ENCODE data around the gene RAI14. TPM values are rescaled to one million over a fixed set of nuclear protein-coding genes. Genes with fewer than 3 reads are reported as not detected.

Gene RAI14
- 1 to 10 TPM in 2 of 6 donors, under 1 TPM in 2, not detected in 2; 0.08 to 2.4 (median 1.2) TPM for polyA plus RNA-seq (ENCODE audit: low read depth in 6 of 6)

GRCh38 chr5:34656001-34656699 lies at the start of gene RAI14:
Gene RAI14, plus strand, starts transcription at chr5:34656328. Its CDS starts 30,592 bp downstream, at chr5:34686920.
- DNase-seq = no peak
- Mint-ChIP-seq H3K36me3 (no peaks in the 10 kb centered on the region), H3K4me3 (peak within 1 kb of the TSS; percentile 88 to 99 (median 92)), H3K27ac (peak within 1 kb of the TSS in 5 of 6 donors; percentile 33 to 93 (median 85)), H3K4me1 (peaks cover 19 to 27% (median 20%) of the 10 kb centered on the region in 3 donors), H3K9me3 (no peaks in the 10 kb centered on the region), H3K27me3 (peaks cover 30 to 54% (median 50%) of the 10 kb centered on the region in 3 donors)
- peak; percentile 24 to 36 for ATAC-seq (ENCODE audit: low read depth in 2 of 2)

DNA sequence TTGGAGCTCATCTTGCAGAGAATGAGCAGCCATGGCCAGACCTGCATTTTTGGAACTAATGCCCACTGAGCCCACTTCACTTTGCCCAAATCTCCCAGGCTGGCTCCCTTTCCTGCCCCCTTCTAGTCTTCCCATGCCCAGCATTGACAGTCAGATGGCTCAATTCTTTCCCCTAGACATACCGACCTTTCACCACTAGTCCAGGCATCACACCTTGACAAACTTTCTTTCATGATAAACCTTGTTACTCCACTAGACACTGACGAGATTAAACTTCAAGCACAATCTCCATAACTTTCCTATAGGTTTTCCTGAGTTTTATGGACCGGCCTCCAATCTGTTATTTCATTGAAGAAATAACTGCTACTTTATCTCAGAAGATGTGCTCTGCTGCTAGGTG lies 47.8 kb upstream of the RAI14 start:
- DNase-seq (no peak), ATAC-seq (ENCODE audit: low read depth in 2 of 2) (no peak)
- H3K27me3 Mint-ChIP-seq = peaks cover 0 to 3% (median 0%) of the 10 kb centered on the region in 3 donors
- H3K4me3 Mint-ChIP-seq = no peak overlapping the region
- no peak overlapping the region for H3K27ac Mint-ChIP-seq
- no peaks in the 10 kb centered on the region for H3K9me3 Mint-ChIP-seq
- H3K4me1 Mint-ChIP-seq = no peaks in the 10 kb centered on the region
- H3K36me3 Mint-ChIP-seq = no peaks in the 10 kb centered on the region

DNA sequence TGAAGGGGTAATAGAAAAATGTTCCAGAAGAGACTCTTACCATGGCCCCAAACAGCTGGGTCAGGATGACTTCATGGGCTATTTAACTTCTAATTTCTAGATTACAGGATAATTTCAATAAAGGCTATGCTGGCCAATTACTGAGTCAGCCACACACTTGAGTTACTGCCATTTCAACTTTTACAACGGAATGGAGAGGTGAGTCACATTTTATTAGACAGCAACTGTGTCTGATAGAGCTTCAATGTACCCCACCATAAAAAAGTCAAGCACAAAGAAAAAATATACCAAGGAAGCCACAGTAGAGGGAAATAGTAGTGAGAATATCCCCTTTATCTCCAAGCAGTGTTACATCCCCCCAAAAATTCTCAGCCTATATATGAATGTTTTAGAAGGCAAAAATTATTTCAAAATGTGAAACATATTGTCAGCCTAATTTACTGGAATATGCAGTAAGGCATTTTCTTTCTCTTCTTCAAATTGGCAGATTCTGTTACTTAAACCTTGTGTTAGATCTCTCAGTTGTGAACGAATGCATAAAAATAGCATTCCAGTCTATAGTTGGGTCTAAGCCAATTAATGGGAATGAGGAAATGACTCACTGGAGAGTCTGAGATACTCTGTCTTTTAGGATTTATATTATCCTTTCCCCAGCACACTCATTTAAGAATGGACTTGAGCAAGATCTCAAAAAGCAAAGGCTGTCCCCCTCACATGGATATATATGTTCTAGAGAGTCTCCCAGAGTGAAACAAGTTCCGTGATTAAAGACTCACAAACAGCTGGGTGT lies 47.1 kb upstream of the RAI14 start:
- DNase-seq = no peak
- Mint-ChIP-seq H3K4me1 (no peaks in the 10 kb centered on the region), H3K9me3 (no peaks in the 10 kb centered on the region), H3K27ac (no peak overlapping the region), H3K36me3 (no peaks in the 10 kb centered on the region), H3K27me3 (peaks cover 0 to 3% (median 0%) of the 10 kb centered on the region in 3 donors), H3K4me3 (no peak overlapping the region)
- ATAC-seq (ENCODE audit: low read depth in 2 of 2) = no peak

- no peak for ATAC-seq (ENCODE audit: low read depth in 2 of 2)
- no peak overlapping the region for H3K4me3 Mint-ChIP-seq
Measured at GRCh38 chr5:34609951-34610441, 46.1 kb upstream of the RAI14 start.

GRCh38 chr5:34610546-34610945 lies 45.6 kb upstream of the RAI14 start:
- Mint-ChIP-seq H3K36me3 (no peaks in the 10 kb centered on the region), H3K27ac (no peak overlapping the region), H3K4me3 (no peak overlapping the region), H3K4me1 (no peaks in the 10 kb centered on the region), H3K9me3 (no peaks in the 10 kb centered on the region), H3K27me3 (peaks cover 0 to 3% (median 1%) of the 10 kb centered on the region in 3 donors)
- ATAC-seq (ENCODE audit: low read depth in 2 of 2) = no peak
- DNase-seq = no peak

More at GRCh38 chr5:34609951-34610441, 46.1 kb upstream of the RAI14 start:
- no peaks in the 10 kb centered on the region for H3K36me3 Mint-ChIP-seq
- no peaks in the 10 kb centered on the region for H3K9me3 Mint-ChIP-seq
- no peak for DNase-seq
- no peak overlapping the region for H3K27ac Mint-ChIP-seq
- H3K27me3 Mint-ChIP-seq = peaks cover 0 to 3% (median 0%) of the 10 kb centered on the region in 3 donors
- no peaks in the 10 kb centered on the region for H3K4me1 Mint-ChIP-seq

GRCh38 chr5:34611464-34612415 lies 44.4 kb upstream of the RAI14 start:
- H3K4me3 Mint-ChIP-seq = no peak overlapping the region
- ATAC-seq (ENCODE audit: low read depth in 2 of 2) = no peak
- no peaks in the 10 kb centered on the region for H3K36me3 Mint-ChIP-seq
- no peak for DNase-seq
- H3K9me3 Mint-ChIP-seq = no peaks in the 10 kb centered on the region
- H3K4me1 Mint-ChIP-seq = no peaks in the 10 kb centered on the region
- H3K27ac Mint-ChIP-seq = no peak overlapping the region
- peaks cover 0 to 5% (median 3%) of the 10 kb centered on the region in 3 donors for H3K27me3 Mint-ChIP-seq

DNA sequence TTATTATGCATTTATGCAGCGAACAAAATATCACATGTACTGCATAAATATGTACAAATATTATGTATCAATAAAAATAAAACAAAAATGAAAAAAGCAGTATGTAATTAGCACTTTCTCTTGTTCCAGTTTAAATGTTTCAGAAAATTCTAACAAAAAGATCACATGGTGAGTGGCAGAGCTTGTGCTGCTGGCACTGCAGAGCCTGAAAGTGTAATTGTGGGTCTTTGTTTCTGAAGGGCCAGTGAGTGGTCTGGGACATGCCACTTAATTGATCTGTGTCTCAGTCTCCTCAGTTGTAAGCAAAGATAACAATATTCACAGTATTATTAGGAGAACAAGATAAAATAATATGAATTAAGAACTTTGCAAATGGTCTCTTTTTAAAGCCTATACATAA lies 39.5 kb upstream of the RAI14 start:
- Mint-ChIP-seq H3K9me3 (peaks cover 0 to 1% (median 0%) of the 10 kb centered on the region in 7 donors), H3K27ac (no peak overlapping the region), H3K4me3 (no peak overlapping the region), H3K27me3 (peaks cover 0 to 31% (median 4%) of the 10 kb centered on the region in 3 donors), H3K4me1 (no peaks in the 10 kb centered on the region), H3K36me3 (no peaks in the 10 kb centered on the region)
- ATAC-seq (ENCODE audit: low read depth in 2 of 2) (no peak), DNase-seq (no peak)

- no peak for DNase-seq
- Mint-ChIP-seq H3K27me3 (peaks cover 0 to 31% (median 4%) of the 10 kb centered on the region in 3 donors), H3K27ac (no peak overlapping the region), H3K9me3 (peaks cover 0 to 1% (median 0%) of the 10 kb centered on the region in 7 donors), H3K36me3 (no peaks in the 10 kb centered on the region), H3K4me3 (no peak overlapping the region), H3K4me1 (no peaks in the 10 kb centered on the region)
- ATAC-seq (ENCODE audit: low read depth in 2 of 2) = no peak
Measured at GRCh38 chr5:34618371-34619065, 37.6 kb upstream of the RAI14 start.

DNA sequence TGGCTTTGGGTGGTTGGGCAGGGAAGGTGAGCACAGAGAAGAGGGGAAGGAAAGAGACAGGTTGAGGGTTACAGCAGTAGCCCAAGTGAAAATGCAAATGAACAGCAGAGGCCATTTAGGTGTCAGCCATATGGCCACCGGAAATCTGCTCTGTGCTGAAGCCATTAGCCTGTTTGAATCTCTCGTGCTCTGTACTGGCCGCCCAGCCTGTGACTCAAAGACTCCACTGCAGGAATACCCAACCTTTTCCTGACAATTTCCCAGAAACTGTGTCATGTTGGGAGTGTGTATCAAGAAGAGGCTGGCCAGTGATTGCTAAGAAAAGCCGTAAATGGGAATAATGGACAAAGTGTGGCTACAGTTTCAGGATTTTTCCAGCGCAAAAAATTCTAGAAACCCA lies 35.9 kb upstream of the RAI14 start:
- Mint-ChIP-seq H3K4me3 (no peak overlapping the region), H3K27me3 (peaks cover 0 to 31% (median 4%) of the 10 kb centered on the region in 3 donors), H3K4me1 (no peaks in the 10 kb centered on the region), H3K9me3 (peaks cover 0 to 1% (median 0%) of the 10 kb centered on the region in 7 donors), H3K36me3 (no peaks in the 10 kb centered on the region), H3K27ac (peak overlapping the region in 1 of 6 donors; percentile 33)
- ATAC-seq (ENCODE audit: low read depth in 2 of 2) (no peak), DNase-seq (no peak)

DNA sequence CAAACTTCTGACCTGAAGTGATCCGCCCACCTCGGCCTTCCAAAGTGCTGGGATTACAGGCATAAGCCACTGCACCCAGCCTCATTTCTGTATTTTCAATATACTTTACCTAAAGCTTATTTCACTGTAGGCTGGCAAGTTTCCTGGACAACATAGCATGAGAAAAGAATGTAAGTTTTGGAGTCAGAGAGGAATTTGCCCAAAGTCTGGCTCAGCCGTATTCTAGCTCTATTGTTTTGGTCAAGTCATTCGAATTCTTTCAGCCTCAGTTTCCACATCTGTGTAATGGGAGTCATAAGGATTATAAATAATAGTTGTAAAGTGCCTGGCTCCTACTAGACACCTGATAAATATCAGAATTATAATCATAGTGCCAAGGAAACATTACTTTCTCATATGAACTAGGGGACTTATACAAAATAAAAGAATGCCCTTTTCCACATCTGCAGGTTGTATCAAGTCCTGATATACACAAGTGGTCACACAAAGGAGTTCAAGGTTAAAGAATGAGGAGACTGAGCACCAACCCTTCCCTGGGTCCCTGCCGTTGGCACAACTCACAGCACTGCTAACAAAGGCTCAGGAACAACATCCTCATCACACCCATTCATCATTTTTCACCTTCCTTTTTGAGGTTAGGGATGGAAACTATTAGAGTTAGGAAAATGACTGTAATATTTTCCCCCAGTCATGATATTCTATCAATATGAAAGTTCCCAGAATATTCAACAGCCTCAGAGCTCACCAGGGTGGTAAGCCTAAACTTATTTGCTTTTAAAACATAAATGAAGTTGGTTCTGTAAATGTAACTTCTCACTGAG lies 34.6 kb upstream of the RAI14 start:
- H3K27ac Mint-ChIP-seq = no peak overlapping the region
- ATAC-seq (ENCODE audit: low read depth in 2 of 2) = no peak

GRCh38 chr5:34622098-34622400 lies 34.1 kb upstream of the RAI14 start:
- Mint-ChIP-seq H3K4me3 (peak overlapping the region in 1 of 8 donors; percentile 21), H3K4me1 (no peaks in the 10 kb centered on the region), H3K36me3 (no peaks in the 10 kb centered on the region), H3K9me3 (peaks cover 0 to 1% (median 0%) of the 10 kb centered on the region in 7 donors), H3K27ac (no peak overlapping the region), H3K27me3 (peaks cover 0 to 26% (median 4%) of the 10 kb centered on the region in 3 donors)
- DNase-seq = no peak
- ATAC-seq (ENCODE audit: low read depth in 2 of 2) = no peak

More for the DNA sequence above, 34.6 kb upstream of the RAI14 start:
- Mint-ChIP-seq H3K4me3 (no peak overlapping the region), H3K4me1 (no peaks in the 10 kb centered on the region), H3K27me3 (peaks cover 0 to 26% (median 4%) of the 10 kb centered on the region in 3 donors), H3K9me3 (peaks cover 0 to 1% (median 0%) of the 10 kb centered on the region in 7 donors), H3K36me3 (no peaks in the 10 kb centered on the region)
- no peak for DNase-seq

GRCh38 chr5:34624691-34625090 lies 31.4 kb upstream of the RAI14 start:
- H3K27me3 Mint-ChIP-seq = peaks cover 0 to 6% (median 0%) of the 10 kb centered on the region in 3 donors
- no peaks in the 10 kb centered on the region for H3K36me3 Mint-ChIP-seq
- no peaks in the 10 kb centered on the region for H3K4me1 Mint-ChIP-seq
- H3K4me3 Mint-ChIP-seq = no peak overlapping the region
- ATAC-seq (ENCODE audit: low read depth in 2 of 2) (no peak), DNase-seq (no peak)
- no peak overlapping the region for H3K27ac Mint-ChIP-seq
- H3K9me3 Mint-ChIP-seq = peaks cover 0 to 1% (median 0%) of the 10 kb centered on the region in 7 donors

All from naive B cell (primary cell).